Cardiac muscle cell (in vitro differentiated cells and primary cell): ENCODE data around the gene CNFN. TPM values are rescaled to one million over a fixed set of nuclear protein-coding genes. Genes with fewer than 3 reads are reported as not detected.

Source experiments
- DNase-seq, 2 donors: peaks; one replicate each; pipeline versions ENCODE4 v3.0.0 to v3.0.0-alpha.2; 2010 to 2017; ENCODE audit warnings: low read depth in 1 of 2, low spot score in 1 of 2
- H3K27ac ChIP-seq: fragments of 200-600 bp; sonication (generic); 2 replicates; pipeline ENCODE4 v1.5.1; 2016
- H3K27me3 ChIP-seq: fragments of 200-600 bp; sonication (generic); 2 replicates; pipeline ENCODE4 v1.6.0; 2016; ENCODE audit warnings: control low read depth
- H3K36me3 ChIP-seq: fragments of 200-600 bp; sonication (generic); 2 replicates; pipeline ENCODE4 v1.5.1; 2016; ENCODE audit warnings: control low read depth
- H3K4me1 ChIP-seq: fragments of 200-600 bp; sonication (generic); 2 replicates; pipeline ENCODE4 v1.8.1; 2017; ENCODE audit warnings: low read depth, mild to moderate bottlenecking, mixed run types
- H3K4me3 ChIP-seq: fragments of 200-600 bp; sonication (generic); 2 replicates; pipeline ENCODE4 v1.5.1; 2016; ENCODE audit warnings: mild to moderate bottlenecking
- H3K9me3 ChIP-seq: fragments of 200-600 bp; sonication (generic); 2 replicates; pipeline ENCODE4 v1.5.1; 2017; ENCODE audit warnings: low read depth, mild to moderate bottlenecking, control low read depth
- CTCF ChIP-seq: IDR thresholded peaks from 2 replicates; pipeline ENCODE4 v1.5.1; 2012; ENCODE audit warnings: low read depth, mild to moderate bottlenecking, low read length
- polyA plus RNA-seq: library from polyadenylated mRNA; unstranded; fragments of >200 nt; fragmentation: Nextera tagmentation; extraction: Ambion mirVana; gene quantifications from 2 replicates; pipeline ENCODE4 v1.2.1, GENCODE V29; 2016
- total RNA-seq: library from RNA; depleted of rRNA; stranded (reverse); fragments of >200 nt; gene quantifications from 2 replicates; pipeline ENCODE4 v1.2.3, GENCODE V29; 2016

Gene CNFN
- total and polyA plus RNA-seq, 2 experiments from 2014 or later: 0.95 to 7.1 TPM

- no peak for DNase-seq
- no peak overlapping the region for H3K4me3 ChIP-seq
- H3K27ac ChIP-seq: no peak overlapping the region
- no peak for TF ChIP-seq CTCF
- no peaks in the 10 kb centered on the region for H3K27me3 ChIP-seq
- H3K9me3 ChIP-seq: no peaks in the 10 kb centered on the region
- peaks cover 14% of the 10 kb centered on the region for H3K4me1 ChIP-seq
- no peaks in the 10 kb centered on the region for H3K36me3 ChIP-seq
These were observed 38.6 kb upstream of the CNFN start for GRCh38 chr19:42428676-42429075.

- H3K27ac ChIP-seq: no peak within 1 kb of the TSS
- H3K36me3 ChIP-seq: no peaks in the 10 kb centered on the region
- no peaks in the 10 kb centered on the region for H3K9me3 ChIP-seq
- no peak within 1 kb of the TSS for H3K4me3 ChIP-seq
- peak in 1 of 2 donors; percentile 38 for DNase-seq
- no peak for TF ChIP-seq CTCF
- peaks cover 12% of the 10 kb centered on the region for H3K4me1 ChIP-seq
- H3K27me3 ChIP-seq: no peaks in the 10 kb centered on the region
These were observed 37.2 kb upstream of the CNFN start, which contains the start of gene LIPE for GRCh38 chr19:42427313-42427712. TSS of gene LIPE (minus strand) at chr19:42427388. CDS start at chr19:42427149, 239 bp downstream.

GRCh38 chr19:42426643-42427042 is 36.5 kb upstream of the CNFN start:
- no peak for DNase-seq
- TF ChIP-seq CTCF: no peak
- no peaks in the 10 kb centered on the region for H3K27me3 ChIP-seq
- no peak overlapping the region for H3K27ac ChIP-seq
- no peak overlapping the region for H3K4me3 ChIP-seq
- no peaks in the 10 kb centered on the region for H3K36me3 ChIP-seq
- peaks cover 17% of the 10 kb centered on the region for H3K4me1 ChIP-seq
- H3K9me3 ChIP-seq: no peaks in the 10 kb centered on the region

GRCh38 chr19:42424712-42425131 is 34.6 kb upstream of the CNFN start:
- Histone ChIP-seq H3K27ac (peak overlapping the region; percentile 47), H3K36me3 (no peaks in the 10 kb centered on the region)
- DNase-seq: no peak

GRCh38 chr19:42424345-42424707 is 34.2 kb upstream of the CNFN start:
- H3K9me3 ChIP-seq: no peaks in the 10 kb centered on the region
- TF ChIP-seq CTCF: no peak
- no peaks in the 10 kb centered on the region for H3K36me3 ChIP-seq
- DNase-seq: peak in 1 of 2 donors; percentile 18
- H3K4me1 ChIP-seq: peaks cover 17% of the 10 kb centered on the region
- peak overlapping the region; percentile 47 for H3K27ac ChIP-seq
- no peak overlapping the region for H3K4me3 ChIP-seq
- H3K27me3 ChIP-seq: no peaks in the 10 kb centered on the region

More at GRCh38 chr19:42424712-42425131, 34.6 kb upstream of the CNFN start:
- Histone ChIP-seq H3K9me3 (no peaks in the 10 kb centered on the region), H3K4me3 (no peak overlapping the region), H3K4me1 (peaks cover 17% of the 10 kb centered on the region), H3K27me3 (no peaks in the 10 kb centered on the region)
- TF ChIP-seq CTCF: peak; percentile 44
